PC-3 (cell line): ENCODE measurements around the gene GK. TPM values are rescaled to one million over a fixed set of nuclear protein-coding genes. Genes with fewer than 3 reads are reported as not detected.
"Not testable (repeated sequence)": the region's sequence is repeated elsewhere in the genome, so short reads cannot be mapped to it uniquely, and the experiment has no call there.

Experiments
- ATAC-seq: fragments of 200-7000 bp; cut with Tn5 transposase; 2 replicates; pipeline ENCODE4 v1.9.1; 2020; ENCODE audit warnings: mild to moderate bottlenecking, moderate library complexity
- BruUV-seq: library from RNA; stranded (reverse); fragments of 400-500 nt; replicated peaks from 2 replicates; lab custom pipeline; 2021; lab: Mats Ljungman, UMichigan
- CTCF ChIA-PET: fragments of 300-600 bp; sonication (Branson Sonifier 250); formaldehyde crosslinking; loops from one replicate; lab custom pipeline; 2022; ENCODE audit warnings: antibody characterized with exemption; lab: Charles Lee
- POLR2A ChIA-PET: fragments of 300-600 bp; sonication (Branson Sonifier 250); formaldehyde crosslinking; loops from one replicate; lab custom pipeline; 2022; ENCODE audit warnings: antibody characterized with exemption; ENCODE audit not compliant: unreplicated experiment; lab: Charles Lee
- DNase-seq: peaks from one replicate; pipeline ENCODE4 v3.0.0-alpha.2; 2015
- H2AFZ ChIP-seq: fragments of 300-600 bp; sonication (generic); 2 replicates; pipeline ENCODE4 v1.6.0; 2016; ENCODE audit warnings: antibody characterized with exemption, low read length
- H3F3A ChIP-seq: fragments of 300-600 bp; sonication (generic); one replicate; pipeline ENCODE4 v1.6.0; 2017; ENCODE audit warnings: antibody characterized with exemption, low read length, control low read depth, mild to moderate bottlenecking; ENCODE audit not compliant: unreplicated experiment
- H3K27ac ChIP-seq: fragments of 300-600 bp; sonication (generic); 2 replicates; pipeline ENCODE4 v1.5.1; 2016; ENCODE audit warnings: mild to moderate bottlenecking, low read length
- H3K27me3 ChIP-seq: fragments of 300-600 bp; sonication (generic); 2 replicates; pipeline ENCODE4 v1.6.1; 2016; ENCODE audit warnings: low read length, mixed read lengths
- H3K36me3 ChIP-seq: fragments of 300-600 bp; sonication (generic); 2 replicates; pipeline ENCODE4 v1.6.1; 2016; ENCODE audit warnings: low read depth, mixed run types, low read length, mixed read lengths
- H3K4me1 ChIP-seq: fragments of 300-600 bp; sonication (generic); 2 replicates; pipeline ENCODE4 v1.5.1; 2016; ENCODE audit warnings: low read length; ENCODE audit not compliant: insufficient read depth
- H3K4me2 ChIP-seq: fragments of 300-600 bp; sonication (generic); 2 replicates; pipeline ENCODE4 v1.6.0; 2016; ENCODE audit warnings: low read length
- H3K4me3 ChIP-seq: fragments of 300-600 bp; sonication (generic); 2 replicates; pipeline ENCODE4 v1.5.1; 2016; ENCODE audit warnings: mild to moderate bottlenecking, low read length, mixed read lengths
- H3K79me2 ChIP-seq: fragments of 300-600 bp; sonication (generic); 2 replicates; pipeline ENCODE4 v1.6.1; 2017; ENCODE audit warnings: low read length, mixed read lengths
- H3K9ac ChIP-seq: fragments of 300-600 bp; sonication (generic); 2 replicates; pipeline ENCODE4 v1.6.0; 2016; ENCODE audit warnings: mild to moderate bottlenecking, low read length
- H3K9me2 ChIP-seq: fragments of 300-600 bp; sonication (generic); replicated peaks from 2 replicates; pipeline ENCODE4 v1.6.1; 2016; ENCODE audit warnings: mixed run types, low read length, mixed read lengths
- H3K9me3 ChIP-seq: fragments of 300-600 bp; sonication (generic); 2 replicates; pipeline ENCODE4 v1.6.1; 2016; ENCODE audit warnings: low read length, mixed read lengths
- H4K20me1 ChIP-seq: fragments of 300-600 bp; sonication (generic); 2 replicates; pipeline ENCODE4 v1.6.1; 2016; ENCODE audit warnings: low read length, mixed read lengths
- CTCF ChIP-seq: fragments of 300-600 bp; sonication (generic); conservative IDR thresholded peaks from 2 replicates; pipeline ENCODE4 v1.5.1; 2017; ENCODE audit warnings: antibody characterized with exemption, low read depth, mild to moderate bottlenecking, low read length
- EZH2 ChIP-seq: fragments of 300-600 bp; sonication (generic); IDR thresholded peaks from one replicate; pipeline ENCODE4 v1.6.1; 2017; ENCODE audit warnings: antibody characterized with exemption, mild to moderate bottlenecking, low read length; ENCODE audit not compliant: unreplicated experiment
- EZH2phosphoT487 ChIP-seq: fragments of 300-600 bp; sonication (generic); IDR thresholded peaks from 2 replicates; pipeline ENCODE4 v1.6.1; 2018; ENCODE audit warnings: mild to moderate bottlenecking, antibody characterized with exemption, low read length, borderline replicate concordance
- intact Hi-C: fragments of 100-400 bp; cut with micrococcal nuclease; formaldehyde crosslinking; loops from 2 replicates; pipeline ENCODE4 v1.9.0; 2023
- total RNA-seq: library from RNA; depleted of rRNA; stranded (reverse); fragments of >200 nt; gene quantifications from 2 replicates; pipeline ENCODE4 v1.2.3, GENCODE V29; 2014

GK gene
- total RNA-seq, 1 experiment from 2014 or later: 4.1 TPM

- H3K9me3 ChIP-seq: no peaks in the 10 kb centered on the region
- H3K36me3 ChIP-seq: no peaks in the 10 kb centered on the region
- DNase-seq: no peak
Measured at GRCh38 chrX:30637874-30638815, 15.1 kb upstream of the GK start.

GRCh38 chrX:30639702-30640101 is 13.5 kb upstream of the GK start:
- H3K79me2 ChIP-seq, H2AFZ ChIP-seq, H3K36me3 ChIP-seq, POLR2A ChIA-PET, H4K20me1 ChIP-seq, H3K4me3 ChIP-seq, H3F3A ChIP-seq, DNase-seq, H3K27me3 ChIP-seq, H3K4me1 ChIP-seq, CTCF ChIA-PET, H3K4me2 ChIP-seq, BruUV-seq, ATAC-seq, H3K9ac ChIP-seq, H3K27ac ChIP-seq, H3K9me2 ChIP-seq, H3K9me3 ChIP-seq: not testable (repeated sequence)
- intact Hi-C loops: loop anchor here (10.0 kb wide), 1 partner anchor 185 kb away; no protein-coding TSS in a partner anchor

More at GRCh38 chrX:30637874-30638815, 15.1 kb upstream of the GK start:
- H4K20me1 ChIP-seq: no peaks in the 10 kb centered on the region
- H3K9me2 ChIP-seq: no peaks in the 10 kb centered on the region
- no TSS peak for BruUV-seq
- H3K4me1 ChIP-seq: no peaks in the 10 kb centered on the region
- no peak overlapping the region for H3K9ac ChIP-seq
- H3K27ac ChIP-seq: no peak overlapping the region
- H3F3A ChIP-seq: no peaks in the 10 kb centered on the region
- no peaks in the 10 kb centered on the region for H3K79me2 ChIP-seq
- POLR2A ChIA-PET: no interaction called here
- intact Hi-C loops: loop anchor here (10.0 kb wide), 1 partner anchor 187 kb away; no protein-coding TSS in a partner anchor
- H2AFZ ChIP-seq: no peak overlapping the region
- no peaks in the 10 kb centered on the region for H3K27me3 ChIP-seq
- H3K4me3 ChIP-seq: no peak overlapping the region
- CTCF ChIA-PET: no interaction called here
- ATAC-seq: no peak
- no peak overlapping the region for H3K4me2 ChIP-seq
- TF ChIP-seq EZH2: no peak

- TF ChIP-seq CTCF: no peak
- TF ChIP-seq EZH2phosphoT487: no peak
- no peak for TF ChIP-seq EZH2
- Histone ChIP-seq H3K27ac (no peak overlapping the region), H3F3A (no peaks in the 10 kb centered on the region), H3K4me3 (no peak overlapping the region), H3K4me2 (no peak overlapping the region), H3K27me3 (no peaks in the 10 kb centered on the region), H3K9ac (no peak overlapping the region), H3K36me3 (no peaks in the 10 kb centered on the region), H4K20me1 (no peaks in the 10 kb centered on the region), H3K79me2 (no peaks in the 10 kb centered on the region), H3K9me3 (no peaks in the 10 kb centered on the region), H3K9me2 (no peaks in the 10 kb centered on the region), H2AFZ (no peak overlapping the region), H3K4me1 (no peaks in the 10 kb centered on the region)
- intact Hi-C loops: no loop called here
- no peak for ATAC-seq
- no peak for DNase-seq
- POLR2A ChIA-PET: no interaction called here
- CTCF ChIA-PET: no interaction called here
- BruUV-seq: no TSS peak
Measured at GRCh38 chrX:30642642-30643041, 10.6 kb upstream of the GK start.
